Fibroblast of skin of scalp (primary cell): ENCODE measurements around the gene CNIH2.
A peak's percentile ranks its signal among the peaks of the same experiment; 100 is the strongest.
"Not testable (repeated sequence)": the region's sequence is repeated elsewhere in the genome, so short reads cannot be mapped to it uniquely, and the experiment has no call there.

Source experiments
- DNase-seq: peaks from one replicate; pipeline ENCODE4 v3.0.0-alpha.2; 2013

Gene CNIH2

DNA sequence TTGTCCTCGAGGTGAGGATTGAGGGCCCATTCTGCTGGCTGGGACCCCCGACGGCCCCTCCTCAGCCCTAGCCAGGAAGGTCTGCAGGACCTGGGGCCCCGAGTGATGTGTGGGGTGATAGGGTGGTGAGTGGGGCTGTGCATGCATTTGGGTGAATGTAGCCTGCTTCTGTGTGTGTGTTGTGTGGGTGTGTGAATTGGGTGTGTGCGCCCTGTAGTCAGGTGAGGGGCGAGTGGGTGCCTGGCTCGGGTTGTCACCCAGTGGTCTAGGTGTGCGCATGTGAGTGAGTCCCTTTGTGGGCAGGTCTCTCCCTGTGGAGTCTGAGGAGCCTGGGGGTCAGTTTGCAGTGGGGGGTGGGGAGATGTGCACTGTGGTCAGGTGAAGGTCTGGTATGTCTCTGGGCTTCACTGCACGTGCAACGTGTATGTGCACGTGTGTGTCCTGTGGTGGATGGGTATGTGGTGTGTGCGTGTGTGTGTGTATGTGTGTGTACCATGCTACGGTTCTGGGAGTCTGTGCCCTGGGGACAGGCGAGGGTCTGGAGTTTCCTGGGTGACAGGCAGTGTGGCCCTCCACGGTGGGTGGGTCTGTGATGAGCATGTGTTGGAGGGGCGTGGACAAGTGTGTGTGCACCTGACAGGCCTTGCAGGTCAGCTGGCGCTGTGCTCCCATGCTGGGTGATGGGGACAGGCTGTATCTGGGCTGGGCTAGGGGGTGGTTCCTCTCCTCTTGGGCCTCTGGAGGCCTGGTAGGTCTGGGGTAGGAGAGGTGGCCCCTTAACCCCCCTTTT is 14.8 kb downstream of the CNIH2 start:
- DNase-seq, result no peak

DNA sequence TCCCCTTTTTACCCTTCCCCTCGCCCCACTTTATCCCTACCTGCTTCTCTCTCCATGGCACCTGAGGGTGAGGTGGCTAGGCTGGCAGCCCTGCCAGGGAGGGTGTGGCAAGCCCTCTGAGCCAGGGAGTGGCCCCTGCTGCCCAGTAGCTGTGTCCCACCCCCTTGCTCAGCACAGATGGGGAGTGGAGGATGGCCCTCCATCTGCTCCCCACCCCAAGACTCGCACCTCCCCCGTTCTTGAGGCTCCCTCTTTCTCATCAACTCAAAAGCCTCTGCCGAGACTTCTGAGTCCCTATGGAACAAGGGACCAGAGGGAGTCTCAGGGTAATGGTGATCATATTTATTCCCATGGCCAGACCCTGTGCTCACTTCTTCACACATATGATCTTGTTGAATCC is 15.4 kb downstream of the CNIH2 start:
- DNase-seq, result no peak

DNA sequence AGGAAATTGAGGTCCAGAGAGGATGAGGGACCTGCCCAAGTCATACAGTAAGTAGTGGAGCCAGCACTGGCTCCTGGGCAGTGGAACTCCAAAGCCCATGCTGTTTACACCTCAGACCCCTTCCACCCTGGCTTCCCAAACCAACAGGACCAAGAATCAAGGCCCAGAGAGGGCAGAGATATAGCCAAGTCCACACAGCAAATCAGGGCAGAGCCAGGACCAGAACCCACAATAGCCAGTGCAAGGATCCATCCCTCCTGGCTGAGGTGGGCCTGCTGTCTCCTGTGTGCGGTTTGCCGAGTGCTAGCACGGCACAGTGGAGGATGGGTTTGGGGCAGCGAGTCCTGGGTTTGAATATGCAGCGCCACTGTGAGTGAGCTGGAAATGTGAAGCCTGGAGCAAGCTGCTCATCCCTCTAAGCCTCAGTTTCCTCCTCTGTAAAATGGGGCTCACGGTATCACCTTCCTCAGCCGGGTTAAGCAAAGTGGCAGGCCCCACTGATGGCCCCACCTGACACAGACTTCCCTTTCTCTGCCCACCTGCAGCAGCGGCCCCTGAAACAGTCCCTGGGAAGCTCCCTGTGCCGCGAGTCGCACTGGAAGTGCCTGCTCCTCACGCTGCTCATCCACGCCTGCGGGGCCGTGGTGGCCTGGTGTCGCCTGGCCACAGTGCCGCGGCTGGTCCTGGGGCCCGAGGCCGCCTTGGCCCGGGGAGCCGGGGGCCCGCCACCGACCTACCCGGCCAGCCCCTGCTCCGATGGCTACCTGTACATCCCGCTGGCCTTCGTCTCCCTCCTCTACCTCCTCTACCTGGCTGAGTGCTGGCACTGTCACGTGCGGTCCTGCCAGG is 16.0 kb downstream of the CNIH2 start:
- DNase-seq, result no peak

DNA sequence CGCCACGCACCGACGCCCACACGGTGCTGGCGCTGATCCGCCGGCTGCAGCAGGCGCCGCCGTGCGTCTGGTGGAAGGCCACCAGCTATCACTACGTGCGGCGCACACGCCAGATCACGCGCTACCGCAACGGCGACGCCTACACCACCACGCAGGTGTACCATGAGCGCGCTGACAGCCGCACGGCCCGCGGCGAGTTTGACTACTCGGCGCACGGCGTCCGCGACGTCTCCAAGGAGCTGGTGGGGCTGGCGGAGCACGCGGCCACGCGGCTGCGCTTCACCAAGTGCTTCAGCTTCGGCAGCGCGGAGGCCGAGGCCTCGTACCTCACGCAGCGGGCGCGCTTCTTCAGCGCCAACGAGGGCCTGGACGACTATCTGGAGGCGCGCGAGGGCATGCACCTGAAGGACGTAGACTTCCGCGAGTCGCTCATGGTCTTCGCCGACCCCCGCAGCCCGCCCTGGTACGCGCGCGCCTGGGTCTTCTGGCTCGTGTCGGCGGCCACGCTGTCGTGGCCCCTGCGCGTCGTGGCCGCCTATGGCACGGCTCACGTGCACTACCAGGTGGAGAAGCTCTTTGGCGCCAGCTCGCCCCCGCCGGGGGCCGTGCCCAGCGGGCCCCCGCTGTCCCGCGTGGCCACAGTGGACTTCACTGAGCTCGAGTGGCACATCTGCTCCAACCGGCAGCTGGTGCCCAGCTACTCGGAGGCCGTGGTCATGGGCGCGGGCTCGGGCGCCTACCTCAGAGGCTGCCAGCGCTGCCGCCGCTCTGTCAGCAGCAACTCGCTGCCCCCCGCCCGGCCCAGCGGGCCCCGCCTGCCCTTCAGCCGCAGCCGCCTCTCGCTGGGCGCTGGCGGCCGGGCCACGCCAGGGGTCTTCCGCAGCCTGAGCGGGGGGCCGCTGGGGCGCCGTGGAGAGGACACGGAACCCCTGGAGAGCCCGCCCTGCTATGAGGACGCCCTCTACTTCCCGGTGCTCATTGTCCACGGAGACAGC is 16.9 kb downstream of the CNIH2 start:
- DNase-seq, result no peak

DNA sequence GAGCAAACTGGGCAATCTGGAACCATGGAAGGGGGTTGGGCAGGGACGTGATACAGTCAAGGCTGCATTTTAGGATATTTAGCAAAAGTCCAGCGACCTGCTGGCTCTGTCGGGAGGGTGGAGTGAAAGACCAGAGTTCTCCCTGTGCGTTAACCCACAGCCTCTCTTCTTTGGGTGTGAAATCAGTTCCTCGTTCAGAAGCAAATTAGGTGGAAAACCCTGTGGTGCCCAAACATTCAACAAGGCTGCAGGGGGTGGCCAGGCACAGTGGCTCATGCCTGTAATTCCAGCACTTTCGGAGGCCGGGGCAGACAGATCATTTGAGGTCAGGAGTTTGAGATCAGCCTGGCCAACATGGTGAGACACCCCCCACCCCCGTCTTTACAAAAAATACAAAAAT is 19.6 kb downstream of the CNIH2 start:
- no peak for DNase-seq

DNA sequence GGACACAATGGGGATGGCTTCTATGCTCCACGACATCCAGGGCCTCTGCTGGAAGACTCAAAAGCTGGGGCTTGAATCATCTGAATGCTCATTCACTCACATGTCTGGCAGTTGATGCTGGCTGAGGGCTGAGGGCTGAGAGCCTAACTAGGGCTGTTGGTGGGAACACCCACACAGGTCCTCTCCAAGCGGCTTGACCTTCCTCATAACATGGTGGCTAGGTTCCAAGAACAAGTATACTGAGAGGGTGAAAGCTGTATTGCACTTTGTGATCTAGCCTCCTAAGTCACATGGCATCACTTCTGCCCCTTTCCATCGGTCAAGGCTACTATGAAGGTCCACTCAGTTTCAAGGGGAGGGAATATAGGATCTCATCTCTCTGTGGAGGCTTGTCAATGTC is 21.2 kb downstream of the CNIH2 start:
- no peak for DNase-seq

DNA sequence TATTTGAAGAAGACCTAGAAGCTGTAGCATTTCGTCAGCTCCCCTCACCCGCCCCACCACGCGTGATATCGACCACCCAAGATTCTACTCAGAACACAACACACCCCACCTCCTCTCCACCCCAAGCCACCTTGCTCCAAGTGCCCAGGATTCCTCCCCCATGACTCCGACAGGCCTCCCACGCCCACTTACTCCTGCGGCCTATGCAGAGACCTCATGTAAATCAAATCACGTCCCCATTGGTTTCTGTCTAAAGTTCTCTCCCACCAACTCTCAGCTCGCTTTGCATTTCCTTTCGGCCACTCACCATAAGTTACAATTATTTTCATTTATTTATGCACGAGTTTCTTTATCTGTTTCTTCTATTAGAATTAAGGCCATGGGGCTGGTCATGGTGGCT is 24.7 kb downstream of the CNIH2 start:
- DNase-seq, result no peak

DNA sequence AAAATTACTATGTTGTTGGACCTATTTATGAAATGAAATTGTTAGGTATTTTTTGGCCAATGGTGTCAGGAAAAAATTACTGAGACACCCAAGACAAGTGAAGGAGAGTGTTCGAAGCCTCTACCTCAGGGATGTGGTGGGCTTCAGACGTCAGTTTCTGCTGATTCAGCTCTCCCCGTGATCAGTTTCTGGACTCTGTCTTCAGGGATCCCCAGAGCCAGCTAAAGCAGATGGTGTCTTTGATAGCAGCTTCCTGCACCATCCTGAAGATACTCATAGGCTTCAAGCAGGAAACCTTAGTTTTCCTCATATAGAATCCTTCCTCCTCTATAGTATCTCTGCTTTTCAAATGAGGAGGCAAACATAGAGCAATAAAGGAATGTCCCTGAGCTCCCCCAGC is 31.5 kb downstream of the CNIH2 start:
- no peak for DNase-seq

DNA sequence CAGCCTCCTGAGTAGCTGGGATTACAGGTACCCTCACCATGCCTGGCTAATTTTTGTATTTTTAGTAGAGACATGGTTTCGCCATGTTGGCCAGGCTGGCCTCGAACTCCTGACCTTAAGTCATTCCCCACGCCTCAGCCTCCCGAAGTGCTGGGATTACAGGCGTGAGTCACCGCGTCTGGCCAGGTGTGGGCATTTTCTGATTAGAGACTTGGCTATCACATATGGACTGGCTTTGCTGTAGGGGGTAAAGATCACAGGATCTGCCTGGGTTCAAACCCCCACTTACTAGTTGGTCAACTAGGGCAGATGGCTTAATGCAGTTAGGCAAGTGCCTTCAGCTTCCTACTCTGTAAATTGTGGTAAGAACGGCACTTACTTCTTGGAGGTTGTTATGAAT is 32.3 kb downstream of the CNIH2 start:
- DNase-seq, result no peak

DNA sequence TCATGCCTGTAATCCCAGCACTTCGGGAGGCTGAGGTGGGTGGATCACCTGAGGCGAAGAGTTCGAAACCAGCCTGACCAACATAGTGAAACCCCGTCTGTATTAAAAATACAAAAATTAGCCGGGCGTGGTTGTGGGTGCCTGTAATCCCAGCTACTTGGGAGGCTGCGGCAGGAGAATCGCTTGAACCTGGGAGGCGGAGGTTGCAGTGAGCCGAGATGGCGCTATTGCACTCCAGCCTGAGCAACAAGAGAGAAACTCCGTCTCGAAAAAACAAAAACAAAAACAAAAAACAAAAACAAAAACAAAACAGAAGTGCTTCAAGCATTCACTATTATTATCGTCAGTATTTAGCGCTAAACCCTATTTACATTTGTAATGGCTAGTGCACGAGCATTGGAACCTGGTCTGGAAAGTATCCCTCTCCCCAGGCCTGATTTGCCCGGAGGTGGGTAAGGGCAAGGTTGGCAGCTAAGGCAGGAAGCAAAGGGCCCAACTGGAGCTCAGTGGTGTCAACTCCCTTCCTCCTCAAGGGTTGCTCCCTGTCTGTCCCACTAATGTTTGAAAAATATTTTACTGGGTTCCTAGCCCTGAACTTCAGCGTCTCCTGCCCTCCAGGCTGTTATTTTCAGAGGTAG is 32.9 kb downstream of the CNIH2 start:
- not testable (repeated sequence) for DNase-seq

DNA sequence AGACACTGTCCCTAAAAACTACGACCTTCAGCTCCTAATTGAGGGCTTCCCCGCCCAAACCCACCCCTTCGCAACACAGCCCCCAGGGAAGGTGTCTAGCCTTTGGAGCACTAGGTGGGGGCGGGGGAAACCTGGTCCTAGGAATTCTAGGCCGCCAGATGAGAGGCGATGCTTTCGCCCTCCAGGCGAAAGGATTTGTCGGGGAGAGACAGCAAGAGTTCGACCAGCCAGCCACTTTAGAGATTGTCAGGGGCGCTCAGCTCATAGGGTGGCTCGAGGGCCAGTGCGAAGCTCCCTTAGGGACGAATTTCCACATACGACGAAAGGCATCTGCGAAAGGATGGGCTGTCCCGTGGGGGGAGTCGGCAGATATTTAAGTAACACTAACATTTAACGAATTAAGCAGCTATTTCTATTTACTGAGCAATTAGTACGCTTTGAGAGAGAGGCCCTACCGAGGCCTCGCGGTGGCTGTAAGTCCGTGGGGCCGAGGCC is 33.5 kb downstream of the CNIH2 start:
- DNase-seq, result no peak

DNA sequence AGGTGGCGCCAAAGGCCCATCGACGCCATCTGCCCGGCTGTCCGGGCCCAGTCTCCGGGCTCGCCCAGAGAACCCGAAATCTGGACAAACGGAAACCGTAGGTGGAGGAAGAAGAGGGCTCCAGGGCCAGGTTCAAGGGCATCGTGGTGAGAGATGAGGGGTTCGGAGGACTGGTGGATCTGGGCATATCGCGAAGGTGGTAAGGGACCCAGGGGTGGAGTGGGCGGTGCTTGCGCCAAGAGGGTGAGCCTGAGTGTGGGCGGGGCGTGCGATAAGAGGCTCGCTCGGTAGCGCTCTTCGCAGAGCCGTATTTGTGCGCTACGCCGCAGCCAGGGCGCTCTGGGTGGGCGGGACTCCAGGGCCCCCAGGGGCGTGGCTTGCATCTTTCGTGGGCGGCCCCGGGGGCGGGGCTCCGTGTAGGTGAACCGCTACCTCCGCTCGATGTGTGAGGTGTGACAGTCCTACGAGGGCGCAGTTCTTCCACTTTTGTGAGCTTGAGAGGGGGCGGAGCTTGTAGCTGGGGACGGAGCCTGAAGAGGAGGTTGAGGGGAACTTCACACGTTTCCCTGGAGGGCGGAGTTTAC is 34.1 kb downstream of the CNIH2 start:
- peak; percentile 90 for DNase-seq

DNA sequence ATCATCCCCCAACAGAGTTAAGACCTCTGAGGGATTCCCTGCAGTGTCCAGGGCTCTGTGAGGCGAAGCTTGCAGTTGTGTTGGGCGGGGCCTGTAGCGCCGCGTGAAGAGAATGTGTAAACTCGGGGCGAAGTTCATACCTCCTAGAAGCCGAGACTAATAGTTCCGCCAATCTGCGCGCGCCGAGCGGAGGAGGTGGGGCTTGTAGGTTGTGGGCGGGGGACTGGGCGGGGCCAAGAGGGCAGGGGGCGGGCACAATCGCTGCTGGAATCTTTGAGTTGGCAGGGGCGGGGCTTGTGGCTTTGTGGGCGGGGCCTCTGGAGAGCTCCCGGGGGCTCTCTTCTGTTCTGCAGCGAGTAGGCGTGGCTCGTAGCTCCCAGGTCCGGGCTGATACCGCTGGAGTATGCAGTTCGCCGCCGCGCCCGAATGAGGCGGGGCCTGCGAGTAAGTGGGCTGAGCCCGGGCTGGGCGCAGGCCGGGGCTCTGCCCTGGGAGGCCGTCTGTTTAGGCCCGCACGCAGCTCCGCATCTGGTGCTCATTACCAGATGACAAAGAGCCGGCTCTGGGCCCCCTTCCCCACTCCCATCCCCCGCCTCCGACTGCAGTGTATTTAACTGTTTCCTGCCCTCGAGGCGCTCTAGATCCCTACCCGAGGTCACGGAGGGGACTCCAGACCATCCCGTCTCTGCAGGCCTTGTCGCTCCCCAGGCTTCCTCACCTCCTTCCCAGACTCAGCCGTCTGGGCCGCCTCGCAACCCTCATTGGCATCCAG is 34.8 kb downstream of the CNIH2 start:
- peak; percentile 100 for DNase-seq

DNA sequence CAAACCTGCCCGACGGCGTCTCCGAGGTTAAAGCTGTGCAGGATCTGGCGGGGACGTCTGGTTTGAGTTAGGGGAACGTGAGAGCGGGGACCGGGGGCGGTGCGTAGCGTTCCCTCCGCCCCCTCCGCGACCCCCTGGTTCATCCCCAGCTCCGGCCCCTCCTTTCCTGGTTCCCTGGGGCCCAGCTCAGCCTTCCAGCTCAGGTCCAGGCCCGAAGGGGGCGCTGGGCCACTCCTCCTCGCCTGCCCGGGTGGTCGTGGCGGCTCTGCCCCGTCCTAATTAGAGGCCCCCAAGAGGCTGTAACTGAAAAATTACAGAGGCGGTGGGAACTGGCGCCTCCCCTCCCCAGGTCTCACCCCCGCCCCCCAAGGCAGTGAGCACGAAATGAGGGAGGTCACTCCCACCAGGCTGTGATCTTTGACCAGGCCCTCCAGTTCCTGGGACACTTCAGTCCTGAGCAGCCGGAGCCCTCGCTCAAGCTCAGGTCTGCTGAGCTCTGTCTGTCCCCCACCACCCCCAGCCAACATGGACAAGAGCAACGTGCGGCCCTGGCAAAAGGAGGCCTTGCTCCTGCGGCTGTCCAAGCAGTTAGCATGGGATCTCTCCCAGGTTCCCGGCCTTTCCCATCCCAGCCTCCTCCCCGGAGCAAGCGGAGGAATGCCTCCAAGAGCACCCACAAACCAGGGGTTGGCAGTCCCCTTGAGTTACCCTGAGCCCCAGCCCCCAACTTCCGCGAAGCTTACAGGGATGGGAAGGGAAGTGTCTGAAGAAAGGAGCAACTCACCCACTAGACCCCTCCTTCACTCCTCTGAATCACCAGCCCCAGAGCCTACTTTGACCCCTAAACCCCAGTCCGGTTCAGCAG is 35.6 kb downstream of the CNIH2 start:
- no peak for DNase-seq

DNA sequence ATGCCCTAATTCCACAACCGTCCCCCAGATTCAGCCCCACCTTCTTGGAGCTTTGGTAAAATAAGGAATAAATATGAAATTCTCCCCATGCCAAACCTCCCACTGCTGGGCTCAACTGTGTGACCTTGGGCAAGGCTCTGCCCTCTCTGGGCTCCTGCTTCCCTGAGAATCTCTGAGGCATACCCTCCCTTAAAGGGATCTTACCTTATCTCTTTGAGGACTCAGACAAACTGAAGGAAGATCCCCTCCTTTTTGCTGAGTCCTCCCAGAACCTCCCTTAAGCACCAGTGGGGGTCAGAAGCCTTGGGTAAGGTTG is 36.2 kb downstream of the CNIH2 start:
- no peak for DNase-seq

DNA sequence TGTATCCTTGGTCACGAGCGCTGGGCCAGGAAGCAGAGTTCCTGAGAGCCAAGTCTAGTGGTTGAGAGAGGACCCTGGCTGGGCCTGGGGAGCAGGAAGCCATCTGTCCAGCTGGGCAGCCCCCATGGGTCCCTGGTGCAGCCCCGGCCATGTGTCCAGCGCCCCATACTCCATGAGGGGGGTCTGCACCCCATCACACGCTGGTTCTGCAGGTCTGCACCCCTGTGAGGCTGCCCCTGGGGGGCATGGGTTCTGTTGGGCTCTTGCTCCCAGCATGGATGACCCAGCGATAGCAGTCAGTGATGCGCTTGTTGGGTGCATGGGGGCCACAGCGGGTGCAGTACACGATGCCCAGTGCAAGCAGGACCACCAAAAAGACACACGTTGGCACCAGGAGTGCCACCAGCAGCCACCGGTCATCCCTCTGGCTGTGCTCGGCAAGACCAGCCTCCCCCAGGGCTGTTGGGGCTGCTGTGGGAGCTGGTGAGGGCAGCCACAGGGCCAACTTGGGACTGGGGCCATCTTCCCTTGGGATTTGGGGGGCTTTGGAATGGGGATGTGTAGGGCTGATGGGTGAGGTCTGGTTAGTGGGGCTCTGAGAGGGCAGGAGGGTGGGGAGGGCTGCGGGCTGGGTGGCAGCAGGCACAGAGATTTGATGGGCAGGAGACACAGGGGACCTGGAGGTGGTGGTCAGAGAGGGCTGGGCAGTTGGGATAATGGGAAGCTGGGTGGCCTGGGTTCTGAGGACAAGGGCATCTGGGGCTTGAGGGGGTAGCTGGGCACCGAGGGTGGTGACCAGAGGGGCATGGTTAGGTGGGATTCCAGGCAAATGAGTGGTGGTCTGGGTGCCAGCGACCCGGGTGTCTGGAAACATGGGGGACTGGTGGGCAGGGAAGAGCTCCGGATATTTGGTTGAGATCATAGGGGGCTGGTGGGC is 36.9 kb downstream of the CNIH2 start:
- DNase-seq, result no peak

DNA sequence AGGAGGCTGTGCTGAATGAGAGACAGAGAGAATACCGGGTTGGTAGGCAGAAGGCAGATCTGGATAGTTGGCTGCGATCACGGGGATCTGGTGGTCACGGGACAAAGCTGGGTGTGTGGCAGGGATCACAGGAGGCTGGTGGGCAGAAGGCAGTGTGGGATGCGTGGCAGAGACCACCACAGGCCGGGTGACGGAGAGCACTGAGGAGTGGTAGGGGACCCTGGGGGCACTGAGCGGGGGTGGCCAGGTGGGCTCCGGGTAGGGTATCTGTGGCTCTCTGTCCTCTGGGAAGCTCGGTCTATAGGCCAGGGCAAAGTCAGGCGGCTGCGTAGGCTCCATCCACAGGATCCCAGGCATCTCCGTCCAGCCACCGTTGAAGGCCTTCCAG is 37.5 kb downstream of the CNIH2 start:
- DNase-seq, result no peak

DNA sequence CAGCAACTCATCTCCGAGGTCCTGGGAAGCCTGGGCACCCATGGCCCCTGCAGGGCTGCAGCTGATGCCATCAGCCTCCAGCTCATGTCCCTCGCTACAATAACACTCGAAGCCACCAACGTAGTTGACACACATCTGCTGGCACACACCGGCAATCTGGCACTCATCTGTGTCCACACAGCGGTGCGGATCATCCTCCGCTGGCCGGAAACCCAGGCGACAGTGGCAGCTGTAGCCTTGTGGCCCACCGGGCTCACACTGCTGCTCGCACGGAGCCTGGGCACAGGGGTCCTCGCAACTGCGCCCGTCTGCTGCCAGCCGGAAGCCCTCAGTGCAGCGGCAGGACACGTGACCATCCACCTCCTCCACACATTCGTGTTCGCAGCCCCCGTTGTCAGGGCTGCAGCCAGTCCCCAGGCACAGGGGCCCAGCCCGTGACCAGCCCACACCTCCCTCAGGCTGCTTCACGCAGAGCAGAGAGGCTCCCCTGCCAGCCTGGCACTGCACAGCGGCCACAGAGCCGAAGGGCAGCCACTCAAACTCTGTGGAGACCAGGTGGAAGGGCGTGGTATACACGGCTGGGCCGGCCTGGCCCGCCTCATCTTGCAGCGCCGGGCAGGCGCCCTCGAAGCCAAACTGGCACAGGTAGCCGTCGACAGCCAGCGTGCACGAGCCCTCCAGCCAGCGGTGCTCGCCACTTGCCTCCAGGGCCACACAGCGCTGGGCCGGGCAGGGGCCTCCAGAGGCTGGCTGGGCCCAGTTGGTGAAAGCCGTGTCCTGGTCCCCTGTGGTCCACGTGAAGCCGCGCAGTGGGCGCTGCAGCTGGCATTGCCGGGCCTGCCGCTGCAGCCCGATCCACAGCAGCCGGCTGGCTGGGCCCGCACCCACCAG is 38.2 kb downstream of the CNIH2 start:
- DNase-seq, result no peak
